K562 (cell line): ENCODE measurements around the gene DELE1. TPM values are rescaled to one million over a fixed set of nuclear protein-coding genes. Genes with fewer than 3 reads are reported as not detected.
A peak's percentile ranks its signal among the peaks of the same experiment; 100 is the strongest.

Experiments
- EP300 ChIP-seq: IDR thresholded peaks from 2 replicates; pipeline ENCODE4 v1.6.1; 2012; ENCODE audit warnings: low read length, improper control_type of control experiment
- FOXA1 ChIP-seq: fragments of 450-650 bp; IDR thresholded peaks from 2 replicates; pipeline ENCODE4 v1.6.1; 2016; ENCODE audit warnings: mild to moderate bottlenecking, borderline replicate concordance
- HDAC8 ChIP-seq: fragments of 450-650 bp; IDR thresholded peaks from 2 replicates; pipeline ENCODE4 v1.6.1; 2016; ENCODE audit warnings: mild to moderate bottlenecking, missing genetic modification characterization, moderate library complexity, missing compliant biosample characterization
- MYNN ChIP-seq, 2 experiments: sonication (generic); formaldehyde crosslinking in 1 of 2; IDR thresholded peaks; 2 replicates each; pipeline versions ENCODE4 v1.5.0 to v1.6.1; 2016 to 2020; ENCODE audit warnings: antibody characterized with exemption in 1 of 2, missing genetic modification reagents in 1 of 2
- NCOA1 ChIP-seq: fragments of 450-650 bp; IDR thresholded peaks from 2 replicates; pipeline ENCODE4 v1.6.1; 2016; ENCODE audit warnings: low read depth
- SNIP1 ChIP-seq: fragments of 450-650 bp; IDR thresholded peaks from 2 replicates; pipeline ENCODE4 v1.7.1; 2017; ENCODE audit warnings: low read depth, mild to moderate bottlenecking
- TCFL5 ChIP-seq: fragments of 250-450 bp; sonication (Bioruptor Pico); conservative IDR thresholded peaks from 2 replicates; pipeline ENCODE4 v1.6.1; 2021; ENCODE audit warnings: mild to moderate bottlenecking, moderate library complexity, matching md5 sums
- polyA plus RNA-seq, 8 experiments: library from polyadenylated mRNA; depleted of rRNA in 4 of 8; stranded (reverse) in 5 of 8; unstranded in 3 of 8; fragments of >200 nt; fragmentation: Nextera tagmentation in 2 of 8; fragmentation: Illumina TruSeq in 1 of 8; extraction: Ambion mirVana in 2 of 8; extraction: Trizol in 1 of 8; gene quantifications; 2 replicates each; pipeline versions ENCODE4 v1.2.1 to v1.2.3, GENCODE V29; 2011 to 2014; ENCODE audit warnings: inconsistent platforms in 1 of 8, missing spikeins in 1 of 8
- total RNA-seq, 7 experiments: library from RNA; depleted of rRNA in 6 of 7; stranded (reverse); fragments of >200 nt in 6 of 7; fragmentation: Illumina TruSeq in 2 of 7; extraction: Trizol in 2 of 7; gene quantifications; 2 replicates each; pipeline versions ENCODE4 v1.2.1 to v1.2.3, GENCODE V29; 2011 to 2021; ENCODE audit warnings: low replicate concordance in 1 of 7
- TF ChIP-seq, protein P1 (sequence below): fragments of 450-650 bp; IDR thresholded peaks from 2 replicates; pipeline ENCODE4 v1.6.1; 2016
- TF ChIP-seq, protein P2 (sequence below): fragments of 150-350 bp; IDR thresholded peaks from 2 replicates; pipeline ENCODE4 v1.6.1; 2014; ENCODE audit warnings: low read depth, mild to moderate bottlenecking, low read length, borderline replicate concordance
- TF ChIP-seq, protein P3 (sequence below): fragments of 250-450 bp; sonication (Bioruptor Pico); IDR thresholded peaks from 2 replicates; pipeline ENCODE4 v1.5.0; 2021; ENCODE audit warnings: mild to moderate bottlenecking, moderate library complexity
- TF ChIP-seq, protein P4 (sequence below): fragments of 450-650 bp; IDR thresholded peaks from 2 replicates; pipeline ENCODE4 v1.6.1; 2016; ENCODE audit warnings: missing biosample characterization, missing genetic modification characterization
- TF ChIP-seq, protein P5 (sequence below): fragments of 250-450 bp; sonication (Bioruptor Pico); IDR thresholded peaks from 2 replicates; pipeline ENCODE4 v1.8.0; 2022; ENCODE audit warnings: moderate library complexity, mild to moderate bottlenecking, inconsistent platforms

DELE1 gene
- total and polyA plus RNA-seq, 9 of the 15 experiments (the other 6 are each of a cell fraction or from before 2014, with no cell fraction given): 16.6 to 74.4 (median 49.8) TPM

DNA sequence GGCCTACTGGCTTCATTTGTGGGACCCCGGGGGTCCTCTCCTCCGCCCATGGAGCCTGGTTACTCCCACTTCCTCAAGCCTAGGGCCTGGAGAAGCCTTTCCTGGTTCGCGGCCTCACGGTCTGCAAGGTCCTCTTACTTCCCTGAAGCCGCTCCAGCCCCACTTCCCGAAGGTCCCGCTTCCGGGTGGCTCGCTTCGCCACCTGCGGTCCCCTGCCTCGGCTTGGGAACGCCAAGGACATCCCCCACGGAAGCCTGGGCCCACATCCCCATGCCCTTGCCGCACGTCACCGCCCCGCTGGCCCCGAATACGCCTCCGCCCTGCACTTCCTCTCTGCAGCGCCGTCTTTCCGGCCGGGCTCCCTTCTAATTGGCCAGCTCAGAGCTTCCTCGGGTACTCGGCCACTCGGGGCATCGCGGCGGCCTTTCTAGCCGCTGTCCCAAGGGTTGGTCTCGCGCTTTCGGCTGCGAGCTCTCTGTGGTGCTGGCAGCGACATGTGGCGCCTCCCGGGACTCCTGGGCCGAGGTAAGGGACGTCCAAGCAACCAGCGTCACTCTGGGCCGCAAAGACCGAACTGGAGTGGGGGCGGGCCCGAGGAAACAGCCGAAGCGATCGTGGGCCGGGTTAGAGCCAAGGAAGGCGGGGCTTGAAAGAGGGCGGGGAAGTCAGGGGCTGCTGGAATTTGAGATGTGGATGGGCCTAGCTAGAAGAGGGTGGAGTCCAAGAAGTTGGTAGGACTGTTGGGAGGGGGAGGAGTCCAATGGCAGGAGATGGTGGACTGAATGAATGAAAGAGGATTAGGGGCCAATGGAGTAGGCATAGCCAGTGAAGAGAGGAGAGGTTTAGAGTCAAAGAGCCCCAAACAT is at the start of gene DELE1 (continued):
- peak; percentile 16; the same call in 1 of the 2 replicates for TF ChIP-seq MYNN (IDR thresholded peaks at IDR 0.05)
- no peak for TF ChIP-seq MYNN (CRISPR knock-in tag; IDR thresholded peaks at IDR 0.05)
- TF ChIP-seq EP300: no peak
- TF ChIP-seq, protein P1, sequence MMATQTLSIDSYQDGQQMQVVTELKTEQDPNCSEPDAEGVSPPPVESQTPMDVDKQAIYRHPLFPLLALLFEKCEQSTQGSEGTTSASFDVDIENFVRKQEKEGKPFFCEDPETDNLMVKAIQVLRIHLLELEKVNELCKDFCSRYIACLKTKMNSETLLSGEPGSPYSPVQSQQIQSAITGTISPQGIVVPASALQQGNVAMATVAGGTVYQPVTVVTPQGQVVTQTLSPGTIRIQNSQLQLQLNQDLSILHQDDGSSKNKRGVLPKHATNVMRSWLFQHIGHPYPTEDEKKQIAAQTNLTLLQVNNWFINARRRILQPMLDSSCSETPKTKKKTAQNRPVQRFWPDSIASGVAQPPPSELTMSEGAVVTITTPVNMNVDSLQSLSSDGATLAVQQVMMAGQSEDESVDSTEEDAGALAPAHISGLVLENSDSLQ: no peak
- 0 out of 2 replicates have a peak, but pooled peaks have one; percentile 42 for TF ChIP-seq SNIP1
- TF ChIP-seq NCOA1: peak; percentile 50; the same call in 1 of the 2 replicates
- TF ChIP-seq, protein P2, sequence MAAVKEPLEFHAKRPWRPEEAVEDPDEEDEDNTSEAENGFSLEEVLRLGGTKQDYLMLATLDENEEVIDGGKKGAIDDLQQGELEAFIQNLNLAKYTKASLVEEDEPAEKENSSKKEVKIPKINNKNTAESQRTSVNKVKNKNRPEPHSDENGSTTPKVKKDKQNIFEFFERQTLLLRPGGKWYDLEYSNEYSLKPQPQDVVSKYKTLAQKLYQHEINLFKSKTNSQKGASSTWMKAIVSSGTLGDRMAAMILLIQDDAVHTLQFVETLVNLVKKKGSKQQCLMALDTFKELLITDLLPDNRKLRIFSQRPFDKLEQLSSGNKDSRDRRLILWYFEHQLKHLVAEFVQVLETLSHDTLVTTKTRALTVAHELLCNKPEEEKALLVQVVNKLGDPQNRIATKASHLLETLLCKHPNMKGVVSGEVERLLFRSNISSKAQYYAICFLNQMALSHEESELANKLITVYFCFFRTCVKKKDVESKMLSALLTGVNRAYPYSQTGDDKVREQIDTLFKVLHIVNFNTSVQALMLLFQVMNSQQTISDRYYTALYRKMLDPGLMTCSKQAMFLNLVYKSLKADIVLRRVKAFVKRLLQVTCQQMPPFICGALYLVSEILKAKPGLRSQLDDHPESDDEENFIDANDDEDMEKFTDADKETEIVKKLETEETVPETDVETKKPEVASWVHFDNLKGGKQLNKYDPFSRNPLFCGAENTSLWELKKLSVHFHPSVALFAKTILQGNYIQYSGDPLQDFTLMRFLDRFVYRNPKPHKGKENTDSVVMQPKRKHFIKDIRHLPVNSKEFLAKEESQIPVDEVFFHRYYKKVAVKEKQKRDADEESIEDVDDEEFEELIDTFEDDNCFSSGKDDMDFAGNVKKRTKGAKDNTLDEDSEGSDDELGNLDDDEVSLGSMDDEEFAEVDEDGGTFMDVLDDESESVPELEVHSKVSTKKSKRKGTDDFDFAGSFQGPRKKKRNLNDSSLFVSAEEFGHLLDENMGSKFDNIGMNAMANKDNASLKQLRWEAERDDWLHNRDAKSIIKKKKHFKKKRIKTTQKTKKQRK: no peak
- TF ChIP-seq FOXA1: no peak
- TF ChIP-seq, protein P3, sequence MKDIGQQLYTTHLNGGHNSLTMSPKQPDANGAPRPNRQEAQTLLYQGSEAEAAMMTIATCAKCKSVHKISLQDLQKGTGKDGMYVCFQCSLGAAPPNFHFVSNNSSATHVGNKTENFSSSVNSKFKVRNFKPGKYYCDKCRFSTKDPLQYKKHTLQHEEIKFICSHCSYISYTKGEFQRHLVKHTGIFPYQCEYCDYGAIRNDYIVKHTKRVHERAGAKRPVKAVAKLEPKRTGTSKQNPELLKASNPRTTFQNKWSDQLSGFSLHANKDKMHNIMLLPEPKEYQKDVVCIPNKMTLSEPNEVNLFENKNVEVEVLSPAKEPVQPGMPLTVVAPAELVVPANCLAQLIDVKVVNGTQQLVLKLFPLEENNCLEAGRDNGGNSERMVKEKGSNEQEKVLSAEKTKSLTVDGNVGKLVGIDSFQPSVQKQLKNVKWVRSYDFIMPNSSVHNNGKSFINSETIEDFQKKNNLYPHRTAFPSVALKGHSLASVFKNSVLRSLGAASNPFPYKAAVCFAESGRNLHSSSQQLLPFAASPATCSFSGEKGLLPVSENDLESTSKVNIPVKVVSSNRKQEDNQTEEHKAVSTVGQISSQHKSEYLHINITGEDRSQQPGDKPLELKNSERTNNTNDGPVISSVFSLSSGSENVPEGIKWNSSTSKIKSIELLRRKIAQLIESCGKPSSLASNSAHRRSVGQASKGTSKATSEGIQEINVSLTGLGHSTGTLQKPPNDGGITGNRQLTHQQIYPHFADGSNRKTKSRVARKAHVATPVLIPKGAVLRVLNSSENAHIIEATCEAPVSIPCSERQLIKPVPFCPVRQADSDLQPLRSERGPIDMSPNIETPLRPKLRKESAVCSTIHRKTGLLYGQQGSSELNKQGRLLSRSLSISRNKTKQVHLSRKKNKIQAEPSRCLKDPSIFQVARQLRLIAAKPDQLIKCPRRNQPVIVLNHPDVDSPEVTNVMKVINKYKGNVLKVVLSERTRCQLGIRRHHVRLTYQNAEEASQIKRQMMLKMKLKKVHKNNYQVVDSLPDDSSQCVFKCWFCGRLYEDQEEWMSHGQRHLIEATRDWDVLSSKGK (CRISPR knock-in tag): no peak
- TF ChIP-seq, protein P4, sequence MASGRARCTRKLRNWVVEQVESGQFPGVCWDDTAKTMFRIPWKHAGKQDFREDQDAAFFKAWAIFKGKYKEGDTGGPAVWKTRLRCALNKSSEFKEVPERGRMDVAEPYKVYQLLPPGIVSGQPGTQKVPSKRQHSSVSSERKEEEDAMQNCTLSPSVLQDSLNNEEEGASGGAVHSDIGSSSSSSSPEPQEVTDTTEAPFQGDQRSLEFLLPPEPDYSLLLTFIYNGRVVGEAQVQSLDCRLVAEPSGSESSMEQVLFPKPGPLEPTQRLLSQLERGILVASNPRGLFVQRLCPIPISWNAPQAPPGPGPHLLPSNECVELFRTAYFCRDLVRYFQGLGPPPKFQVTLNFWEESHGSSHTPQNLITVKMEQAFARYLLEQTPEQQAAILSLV: no peak
- TF ChIP-seq, protein P5, sequence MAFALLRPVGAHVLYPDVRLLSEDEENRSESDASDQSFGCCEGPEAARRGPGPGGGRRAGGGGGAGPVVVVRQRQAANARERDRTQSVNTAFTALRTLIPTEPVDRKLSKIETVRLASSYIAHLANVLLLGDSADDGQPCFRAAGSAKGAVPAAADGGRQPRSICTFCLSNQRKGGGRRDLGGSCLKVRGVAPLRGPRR: no peak
- TF ChIP-seq HDAC8 (tag): no peak
- no peak for TF ChIP-seq TCFL5
